Parathyroid adenoma (tissue), 2 donors: ENCODE measurements around the gene MEIOSIN.
"Not testable (repeated sequence)": the region's sequence is repeated elsewhere in the genome, so short reads cannot be mapped to it uniquely, and the experiment has no call there.

Source experiments
- H2AFZ ChIP-seq: fragments of 300-600 bp; sonication (generic); one replicate; pipeline ENCODE4 v1.7.0; 2017; ENCODE audit warnings: antibody characterized with exemption, mild to moderate bottlenecking
- H3K27ac ChIP-seq: fragments of 300-600 bp; sonication (generic); one replicate; pipeline ENCODE4 v1.7.0; 2017
- H3K27me3 ChIP-seq: fragments of 300-600 bp; sonication (generic); one replicate; pipeline ENCODE4 v1.7.0; 2017; ENCODE audit warnings: low read length; ENCODE audit not compliant: control insufficient read depth, insufficient read depth
- H3K36me3 ChIP-seq: fragments of 300-600 bp; sonication (generic); one replicate; pipeline ENCODE4 v1.7.0; 2017; ENCODE audit warnings: low read length; ENCODE audit not compliant: control insufficient read depth, insufficient read depth
- H3K4me1 ChIP-seq: fragments of 300-600 bp; sonication (generic); one replicate; pipeline ENCODE4 v1.7.0; 2017; ENCODE audit warnings: control low read depth
- H3K4me2 ChIP-seq: fragments of 300-600 bp; sonication (generic); one replicate; pipeline ENCODE4 v1.7.0; 2017; ENCODE audit warnings: low read length
- H3K4me3 ChIP-seq: fragments of 300-600 bp; sonication (generic); one replicate; pipeline ENCODE4 v1.7.0; 2017; ENCODE audit warnings: low read depth, low read length
- H3K79me2 ChIP-seq: fragments of 300-600 bp; sonication (generic); one replicate; pipeline ENCODE4 v1.7.0; 2017; ENCODE audit warnings: control low read depth
- H3K9ac ChIP-seq: fragments of 300-600 bp; sonication (generic); one replicate; pipeline ENCODE4 v1.7.0; 2017; ENCODE audit warnings: mild to moderate bottlenecking
- H3K9me3 ChIP-seq: fragments of 300-600 bp; sonication (generic); one replicate; pipeline ENCODE4 v1.7.0; 2017; ENCODE audit warnings: low read length; ENCODE audit not compliant: control insufficient read depth
- CTCF ChIP-seq: fragments of 300-600 bp; sonication (generic); IDR thresholded peaks from one replicate; pipeline ENCODE4 v1.7.0; 2017; ENCODE audit warnings: antibody characterized with exemption, mild to moderate bottlenecking
- donor health status: primary hyperparathyroidism.

The MEIOSIN gene

GRCh38 chr19:45794627-45795026 is 61.4 kb downstream of the MEIOSIN start:
- Histone ChIP-seq H3K4me1 (peaks cover 10% of the 10 kb centered on the region), H3K9me3 (no peaks in the 10 kb centered on the region), H3K4me2 (no peak overlapping the region), H3K4me3 (no peak overlapping the region), H3K79me2 (peaks cover 3% of the 10 kb centered on the region), H2AFZ (no peak overlapping the region), H3K36me3 (no peaks in the 10 kb centered on the region), H3K27me3 (no peaks in the 10 kb centered on the region), H3K9ac (no peak overlapping the region), H3K27ac (no peak overlapping the region)
- TF ChIP-seq CTCF = no peak

- H2AFZ ChIP-seq = peak overlapping the region; percentile 62
- no peak overlapping the region for H3K4me2 ChIP-seq
- no peak overlapping the region for H3K27ac ChIP-seq
- no peak overlapping the region for H3K9ac ChIP-seq
- H3K4me3 ChIP-seq = no peak overlapping the region
- TF ChIP-seq CTCF = peak; percentile 90
- no peaks in the 10 kb centered on the region for H3K9me3 ChIP-seq
- peaks cover 3% of the 10 kb centered on the region for H3K4me1 ChIP-seq
- H3K27me3 ChIP-seq = no peaks in the 10 kb centered on the region
- no peaks in the 10 kb centered on the region for H3K79me2 ChIP-seq
- H3K36me3 ChIP-seq = no peaks in the 10 kb centered on the region
These were observed 65.8 kb downstream of the MEIOSIN start for GRCh38 chr19:45798995-45799517.

- not testable (repeated sequence) for H3K9ac ChIP-seq, H3K27ac ChIP-seq, H2AFZ ChIP-seq, H3K4me2 ChIP-seq, H3K27me3 ChIP-seq, H3K9me3 ChIP-seq, H3K79me2 ChIP-seq, H3K36me3 ChIP-seq, H3K4me3 ChIP-seq, H3K4me1 ChIP-seq
These were observed 66.3 kb downstream of the MEIOSIN start for GRCh38 chr19:45799541-45799940.

GRCh38 chr19:45800070-45800553 is 66.9 kb downstream of the MEIOSIN start:
- Histone ChIP-seq H2AFZ (no peak overlapping the region), H3K79me2 (no peaks in the 10 kb centered on the region), H3K4me2 (no peak overlapping the region), H3K4me3 (no peak overlapping the region), H3K4me1 (peaks cover 3% of the 10 kb centered on the region), H3K27ac (no peak overlapping the region), H3K27me3 (no peaks in the 10 kb centered on the region), H3K9me3 (no peaks in the 10 kb centered on the region), H3K9ac (no peak overlapping the region), H3K36me3 (no peaks in the 10 kb centered on the region)
- TF ChIP-seq CTCF = no peak

GRCh38 chr19:45801603-45802175 is 68.5 kb downstream of the MEIOSIN start:
- Histone ChIP-seq H3K79me2 (no peaks in the 10 kb centered on the region), H3K36me3 (no peaks in the 10 kb centered on the region), H3K4me1 (peaks cover 3% of the 10 kb centered on the region), H2AFZ (no peak overlapping the region), H3K9me3 (no peaks in the 10 kb centered on the region), H3K9ac (no peak overlapping the region), H3K4me3 (no peak overlapping the region), H3K27ac (no peak overlapping the region), H3K4me2 (no peak overlapping the region), H3K27me3 (no peaks in the 10 kb centered on the region)
- TF ChIP-seq CTCF = no peak
